GM12872 (cell line): ENCODE data around the gene POU2F1.

Experiments
- TF ChIP-seq, protein P1 (sequence below): IDR thresholded peaks from 3 replicates; pipeline ENCODE4 v1.5.1; 2011; ENCODE audit warnings: low read depth, mild to moderate bottlenecking, low read length, moderate library complexity; ENCODE audit not compliant: insufficient read depth

Gene POU2F1

DNA sequence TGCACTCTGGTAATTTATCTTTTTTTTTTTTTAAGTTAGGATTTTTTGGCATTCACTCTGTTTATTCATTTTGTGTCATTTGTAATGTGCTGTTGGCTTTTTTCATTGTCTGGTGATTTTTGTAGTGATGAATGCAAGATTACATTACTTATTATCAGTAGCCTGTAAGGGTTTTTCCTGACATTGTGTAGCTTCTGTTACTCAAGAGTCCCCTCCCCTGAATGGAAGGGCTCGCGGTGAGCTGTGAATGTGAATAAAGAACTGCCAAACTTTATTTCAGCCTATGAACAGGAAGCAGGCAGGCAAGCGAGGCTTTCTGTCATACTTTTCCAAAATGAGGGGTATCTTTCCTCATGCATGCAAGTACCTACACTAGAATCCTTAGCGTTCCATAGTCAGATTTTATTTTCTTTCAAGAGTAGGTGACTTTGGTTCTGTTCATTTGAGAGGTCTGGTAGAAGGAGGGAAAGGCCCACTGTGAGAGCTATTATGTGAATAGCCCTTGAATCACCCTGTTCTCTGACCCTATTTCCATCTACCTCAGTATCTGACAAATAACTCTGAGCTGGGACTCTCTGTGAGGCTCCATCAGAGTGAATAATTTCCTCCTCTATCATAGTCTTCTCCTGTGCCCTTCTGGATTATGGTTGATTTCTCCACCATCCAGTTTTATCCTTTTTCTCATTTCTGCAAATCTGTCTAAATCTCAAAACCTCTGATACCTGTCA lies 183.6 kb downstream of the POU2F1 start:
- TF ChIP-seq, protein P1, sequence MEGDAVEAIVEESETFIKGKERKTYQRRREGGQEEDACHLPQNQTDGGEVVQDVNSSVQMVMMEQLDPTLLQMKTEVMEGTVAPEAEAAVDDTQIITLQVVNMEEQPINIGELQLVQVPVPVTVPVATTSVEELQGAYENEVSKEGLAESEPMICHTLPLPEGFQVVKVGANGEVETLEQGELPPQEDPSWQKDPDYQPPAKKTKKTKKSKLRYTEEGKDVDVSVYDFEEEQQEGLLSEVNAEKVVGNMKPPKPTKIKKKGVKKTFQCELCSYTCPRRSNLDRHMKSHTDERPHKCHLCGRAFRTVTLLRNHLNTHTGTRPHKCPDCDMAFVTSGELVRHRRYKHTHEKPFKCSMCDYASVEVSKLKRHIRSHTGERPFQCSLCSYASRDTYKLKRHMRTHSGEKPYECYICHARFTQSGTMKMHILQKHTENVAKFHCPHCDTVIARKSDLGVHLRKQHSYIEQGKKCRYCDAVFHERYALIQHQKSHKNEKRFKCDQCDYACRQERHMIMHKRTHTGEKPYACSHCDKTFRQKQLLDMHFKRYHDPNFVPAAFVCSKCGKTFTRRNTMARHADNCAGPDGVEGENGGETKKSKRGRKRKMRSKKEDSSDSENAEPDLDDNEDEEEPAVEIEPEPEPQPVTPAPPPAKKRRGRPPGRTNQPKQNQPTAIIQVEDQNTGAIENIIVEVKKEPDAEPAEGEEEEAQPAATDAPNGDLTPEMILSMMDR: no peak

DNA sequence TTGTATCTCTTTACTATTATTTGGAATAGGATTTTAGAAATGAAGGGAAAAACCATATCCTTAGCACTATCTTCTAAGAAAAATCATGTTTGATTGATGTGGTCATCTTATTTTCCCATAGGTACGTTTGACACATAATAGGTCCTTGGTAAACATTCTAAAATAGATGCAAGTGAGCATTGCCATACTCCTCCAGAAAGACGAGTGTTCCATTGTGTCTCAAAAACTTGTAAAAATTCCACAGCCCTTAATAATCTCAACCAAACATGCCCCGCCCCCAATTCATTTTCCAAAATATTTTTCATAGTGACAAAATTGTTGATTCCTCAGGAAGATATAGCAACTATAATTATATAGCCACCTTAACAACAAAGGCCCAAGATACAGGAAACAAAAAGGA lies 184.2 kb downstream of the POU2F1 start:
- TF ChIP-seq, protein P1: no peak

DNA sequence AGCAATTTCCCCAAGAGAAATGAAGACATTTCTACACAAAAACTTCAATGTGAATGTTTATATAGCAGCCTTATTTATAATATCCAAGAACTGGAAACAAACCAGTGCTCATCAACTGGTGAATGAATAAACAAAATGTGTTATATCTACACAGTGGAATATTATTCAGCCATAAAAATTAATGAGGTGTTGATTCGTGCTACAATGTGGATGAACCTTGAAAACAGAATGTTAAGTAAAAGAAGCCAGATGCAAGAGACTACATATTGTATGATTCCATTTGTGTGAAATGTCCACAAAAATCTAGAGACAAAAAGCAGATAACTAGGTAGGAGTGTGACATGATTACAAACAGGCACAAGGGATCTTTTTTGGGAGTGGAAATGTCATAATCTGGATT lies 187.7 kb downstream of the POU2F1 start:
- TF ChIP-seq, protein P1: no peak

DNA sequence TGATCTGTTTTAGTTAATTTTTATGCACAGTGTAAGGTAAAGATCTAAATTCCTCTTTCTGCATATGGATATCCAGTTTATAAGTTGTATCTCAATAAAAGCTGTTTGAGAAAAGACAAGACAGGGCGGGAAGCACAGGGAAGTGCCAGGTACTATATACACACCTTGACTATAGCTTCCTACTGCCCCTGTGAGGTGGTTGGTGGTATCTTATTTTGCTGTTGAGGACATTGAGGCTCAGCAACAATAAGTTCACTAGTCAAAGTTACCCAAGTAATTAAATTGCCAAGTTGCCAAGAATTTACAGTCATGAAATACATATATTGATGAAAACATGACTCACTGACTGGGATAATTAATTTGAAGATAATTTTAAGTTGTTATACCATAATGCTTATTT lies 188.5 kb downstream of the POU2F1 start:
- TF ChIP-seq, protein P1: peak; percentile 38; the same call in 2 of the 3 replicates

DNA sequence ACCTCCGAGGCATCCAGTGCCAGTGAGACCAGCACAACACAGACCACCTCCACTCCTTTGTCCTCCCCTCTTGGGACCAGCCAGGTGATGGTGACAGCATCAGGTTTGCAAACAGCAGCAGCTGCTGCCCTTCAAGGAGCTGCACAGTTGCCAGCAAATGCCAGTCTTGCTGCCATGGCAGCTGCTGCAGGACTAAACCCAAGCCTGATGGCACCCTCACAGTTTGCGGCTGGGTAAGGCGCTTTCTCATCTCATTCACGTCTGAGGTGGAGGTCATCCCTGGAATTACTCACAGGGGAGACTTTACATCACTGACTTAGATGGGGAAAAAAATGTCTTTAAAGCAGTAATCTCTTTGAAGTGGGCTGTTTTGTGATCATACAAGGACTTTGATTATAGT lies 191.4 kb downstream of the POU2F1 start:
- TF ChIP-seq, protein P1: no peak

DNA sequence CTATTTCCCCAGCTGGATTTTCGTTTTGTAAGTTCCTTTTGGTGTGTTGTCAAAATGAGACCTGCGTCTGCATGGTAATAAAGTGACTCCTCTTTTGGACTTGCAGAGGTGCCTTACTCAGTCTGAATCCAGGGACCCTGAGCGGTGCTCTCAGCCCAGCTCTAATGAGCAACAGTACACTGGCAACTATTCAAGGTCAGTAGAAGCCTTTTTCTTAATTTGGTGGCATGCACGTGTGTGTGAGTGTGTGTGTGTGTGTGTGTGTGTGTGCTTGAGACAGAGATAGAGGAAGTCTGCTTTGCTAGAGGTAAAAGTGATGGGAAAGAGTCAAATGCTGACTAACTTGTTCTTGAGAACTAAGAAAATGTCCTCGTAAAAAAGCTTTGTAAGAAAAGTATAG lies 192.2 kb downstream of the POU2F1 start:
- TF ChIP-seq, protein P1: no peak

DNA sequence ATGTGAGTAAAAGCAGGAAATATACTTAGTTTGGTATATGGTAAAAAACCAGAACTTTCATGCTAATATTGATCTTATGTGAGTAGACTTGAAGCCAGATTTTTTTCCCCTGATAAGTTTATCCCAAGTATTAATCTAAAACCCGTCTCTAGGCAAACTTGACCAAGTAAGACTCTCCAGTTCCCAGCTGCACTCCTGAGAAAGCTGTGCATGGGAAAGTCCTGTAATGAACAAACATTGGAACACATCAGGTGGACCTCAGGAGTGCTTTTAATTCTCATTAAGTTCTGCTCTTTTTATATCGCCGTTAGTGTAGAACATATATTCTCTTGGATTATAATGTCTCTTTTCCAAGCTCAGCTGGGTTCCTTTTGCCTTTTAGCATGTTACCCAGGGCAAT lies 192.6 kb downstream of the POU2F1 start:
- TF ChIP-seq, protein P1: no peak
